SK-N-SH treated with all-trans-retinoic acid at 6 μM for 48 hours (cell line): ENCODE results near the gene FAM209B.

Source experiments
- ATAC-seq: fragments of 200-7000 bp; cut with Tn5 transposase; 3 replicates; pipeline ENCODE4 v1.9.1; 2020; ENCODE audit warnings: mild to moderate bottlenecking, moderate library complexity
- ARNTL ChIP-seq: fragments of 450-650 bp; formaldehyde crosslinking; IDR thresholded peaks from 2 replicates; pipeline ENCODE4 v1.5.0; 2020; ENCODE audit warnings: low read depth, mild to moderate bottlenecking, moderate library complexity, borderline replicate concordance
- BACH2 ChIP-seq: fragments of 250-450 bp; sonication (Bioruptor Pico); IDR thresholded peaks from 2 replicates; pipeline ENCODE4 v1.9.0; 2021; ENCODE audit warnings: mild to moderate bottlenecking, borderline replicate concordance
- ESRRG ChIP-seq: fragments of 250-450 bp; sonication (Bioruptor Pico); IDR thresholded peaks from 2 replicates; pipeline ENCODE4 v1.6.1; 2021; ENCODE audit warnings: mild to moderate bottlenecking
- GLIS3 ChIP-seq: fragments of 250-450 bp; sonication (Bioruptor Pico); IDR thresholded peaks from 2 replicates; pipeline ENCODE4 v1.5.0; 2020; ENCODE audit warnings: mild to moderate bottlenecking, moderate library complexity
- ISL1 ChIP-seq: fragments of 250-450 bp; sonication (Bioruptor Pico); IDR thresholded peaks from 2 replicates; pipeline ENCODE4 v2.1.2; 2022; ENCODE audit warnings: mild to moderate bottlenecking, moderate library complexity
- PATZ1 ChIP-seq: fragments of 250-450 bp; sonication (Bioruptor Pico); IDR thresholded peaks from 2 replicates; pipeline ENCODE4 v1.8.0; 2020; ENCODE audit warnings: mild to moderate bottlenecking, moderate library complexity, borderline replicate concordance
- RARB ChIP-seq: fragments of 250-450 bp; sonication (Bioruptor Pico); IDR thresholded peaks from 2 replicates; pipeline ENCODE4 v1.8.0; 2021; ENCODE audit warnings: mild to moderate bottlenecking, moderate library complexity
- SNAI2 ChIP-seq: fragments of 250-450 bp; sonication (Bioruptor Pico); IDR thresholded peaks from 2 replicates; pipeline ENCODE4 v1.5.0; 2020; ENCODE audit warnings: mild to moderate bottlenecking, moderate library complexity
- TCF4 ChIP-seq: fragments of 250-450 bp; sonication (Bioruptor Pico); IDR thresholded peaks from 2 replicates; pipeline ENCODE4 v1.8.0; 2021; ENCODE audit warnings: mild to moderate bottlenecking, moderate library complexity, borderline replicate concordance
- TOX ChIP-seq: fragments of 250-450 bp; sonication (Bioruptor Pico); IDR thresholded peaks from 2 replicates; pipeline ENCODE4 v1.8.0; 2021; ENCODE audit warnings: mild to moderate bottlenecking, moderate library complexity, borderline replicate concordance
- TSHZ2 ChIP-seq: fragments of 250-450 bp; sonication (Bioruptor Pico); IDR thresholded peaks from 2 replicates; pipeline ENCODE4 v1.5.0; 2020; ENCODE audit warnings: mild to moderate bottlenecking, moderate library complexity
- ZC3H10 ChIP-seq: fragments of 250-450 bp; sonication (Bioruptor Pico); IDR thresholded peaks from 2 replicates; pipeline ENCODE4 v1.5.1; 2021; ENCODE audit warnings: mild to moderate bottlenecking, moderate library complexity
- ZFP30 ChIP-seq: fragments of 450-650 bp; formaldehyde crosslinking; IDR thresholded peaks from 2 replicates; pipeline ENCODE4 v1.5.0; 2022; ENCODE audit warnings: mild to moderate bottlenecking, moderate library complexity
- ZNF565 ChIP-seq: fragments of 450-650 bp; formaldehyde crosslinking; conservative IDR thresholded peaks from 2 replicates; pipeline ENCODE4 v1.5.0; 2020; ENCODE audit warnings: low read depth, mild to moderate bottlenecking, moderate library complexity
- ZNF70 ChIP-seq: fragments of 450-650 bp; formaldehyde crosslinking; IDR thresholded peaks from 2 replicates; pipeline ENCODE4 v1.5.0; 2020; ENCODE audit warnings: mild to moderate bottlenecking, moderate library complexity
- ZNF8 ChIP-seq: fragments of 450-650 bp; formaldehyde crosslinking; IDR thresholded peaks from 2 replicates; pipeline ENCODE4 v1.5.0; 2020; ENCODE audit warnings: mild to moderate bottlenecking, moderate library complexity
- TF ChIP-seq, protein P1 (sequence below): fragments of 250-450 bp; sonication (Bioruptor Pico); IDR thresholded peaks from 2 replicates; pipeline ENCODE4 v1.5.1; 2021; ENCODE audit warnings: mild to moderate bottlenecking, moderate library complexity

Gene FAM209B

GRCh38 chr20:56570832-56571231 is 37.8 kb downstream of the FAM209B start (continued):
- no peak for TF ChIP-seq TSHZ2 (CRISPR knock-in tag)
- no peak for TF ChIP-seq ISL1 (CRISPR knock-in tag)
- no peak for TF ChIP-seq ZNF565
- no peak for TF ChIP-seq TOX
- TF ChIP-seq SNAI2 (CRISPR knock-in tag): no peak
- TF ChIP-seq TCF4 (CRISPR knock-in tag): no peak
- TF ChIP-seq, all 23 proteins: peak for 0

DNA sequence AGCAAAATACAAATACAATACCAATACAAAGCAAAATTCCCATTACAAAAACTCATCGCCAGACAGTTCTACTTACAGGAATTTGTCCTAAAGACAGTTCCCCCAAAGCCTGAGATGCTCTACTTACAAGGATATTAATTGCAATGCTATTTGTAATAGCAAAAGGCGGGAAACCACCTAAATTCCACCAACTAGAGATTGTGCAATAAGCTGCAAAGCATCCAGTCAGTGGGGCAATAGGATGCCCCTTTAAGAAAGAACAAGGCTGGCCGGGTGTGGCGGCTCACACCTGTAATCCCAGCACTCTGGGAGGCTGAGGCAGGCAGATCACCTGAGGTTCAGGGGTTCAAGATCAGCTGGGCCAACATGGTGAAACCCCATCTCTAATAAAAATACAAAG is 39.1 kb downstream of the FAM209B start:
- no peak for ATAC-seq
- TF ChIP-seq ZNF565 (no peak), SNAI2 (CRISPR knock-in tag) (no peak)

- ATAC-seq: no peak
These were observed 40.9 kb downstream of the FAM209B start for GRCh38 chr20:56573986-56574385.

DNA sequence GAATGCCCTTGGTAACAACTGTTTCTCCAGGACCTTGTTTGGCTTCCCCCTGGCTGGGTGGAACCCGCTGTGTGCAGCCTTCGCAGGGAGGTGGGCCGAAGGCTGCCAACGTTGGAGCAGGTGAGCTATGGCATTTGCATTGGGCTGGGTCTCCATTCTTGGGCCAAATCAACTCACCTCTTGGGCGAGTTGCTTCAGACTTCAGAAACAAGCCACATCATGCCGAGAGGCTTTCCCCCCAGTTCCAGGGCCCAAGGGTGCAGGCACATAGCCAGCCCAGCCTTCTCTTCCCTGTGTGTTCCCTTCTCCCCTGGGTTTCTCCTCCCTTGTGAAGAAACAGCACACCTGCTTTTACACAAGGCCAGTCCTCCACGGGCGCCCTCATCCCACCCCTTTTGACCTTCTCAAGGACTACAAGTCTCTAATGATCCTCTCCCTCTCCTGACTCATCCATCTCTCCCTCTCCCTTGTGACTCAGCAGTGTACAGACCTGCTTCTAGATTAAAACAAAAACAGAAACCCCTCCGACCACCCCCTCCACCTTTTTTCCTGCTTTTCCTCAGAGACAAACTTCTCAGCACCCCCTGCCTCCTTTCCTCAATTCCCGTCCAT is 41.6 kb downstream of the FAM209B start:
- TF ChIP-seq ZNF8: no peak
- no peak for TF ChIP-seq GLIS3 (CRISPR knock-in tag)
- TF ChIP-seq, protein P1, sequence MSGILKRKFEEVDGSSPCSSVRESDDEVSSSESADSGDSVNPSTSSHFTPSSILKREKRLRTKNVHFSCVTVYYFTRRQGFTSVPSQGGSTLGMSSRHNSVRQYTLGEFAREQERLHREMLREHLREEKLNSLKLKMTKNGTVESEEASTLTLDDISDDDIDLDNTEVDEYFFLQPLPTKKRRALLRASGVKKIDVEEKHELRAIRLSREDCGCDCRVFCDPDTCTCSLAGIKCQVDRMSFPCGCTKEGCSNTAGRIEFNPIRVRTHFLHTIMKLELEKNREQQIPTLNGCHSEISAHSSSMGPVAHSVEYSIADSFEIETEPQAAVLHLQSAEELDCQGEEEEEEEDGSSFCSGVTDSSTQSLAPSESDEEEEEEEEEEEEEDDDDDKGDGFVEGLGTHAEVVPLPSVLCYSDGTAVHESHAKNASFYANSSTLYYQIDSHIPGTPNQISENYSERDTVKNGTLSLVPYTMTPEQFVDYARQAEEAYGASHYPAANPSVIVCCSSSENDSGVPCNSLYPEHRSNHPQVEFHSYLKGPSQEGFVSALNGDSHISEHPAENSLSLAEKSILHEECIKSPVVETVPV (CRISPR knock-in tag): no peak
- ATAC-seq: no peak

More at GRCh38 chr20:56573986-56574385, 40.9 kb downstream of the FAM209B start:
- TF ChIP-seq TSHZ2 (CRISPR knock-in tag) (no peak), BACH2 (CRISPR knock-in tag) (no peak), GLIS3 (CRISPR knock-in tag) (no peak), PATZ1 (no peak), ZNF565 (no peak), ZNF70 (CRISPR knock-in tag) (no peak), ZC3H10 (CRISPR knock-in tag) (no peak), ZNF8 (no peak), TOX (no peak), ARNTL (CRISPR knock-in tag) (no peak)

GRCh38 chr20:56575157-56575556 is 42.1 kb downstream of the FAM209B start:
- no peak for TF ChIP-seq ARNTL (CRISPR knock-in tag)
- no peak for TF ChIP-seq TCF4 (CRISPR knock-in tag)
- no peak for TF ChIP-seq TOX
- no peak for TF ChIP-seq ZFP30 (CRISPR knock-in tag)
- no peak for TF ChIP-seq ESRRG
- TF ChIP-seq RARB (CRISPR knock-in tag): no peak
- no peak for TF ChIP-seq SNAI2 (CRISPR knock-in tag)
- no peak for ATAC-seq
